Suprapubic skin (tissue), 4 donors: ENCODE data around the gene MRPL3.

Source experiments
- POLR2A ChIP-seq, 2 donors: fragments of 450-650 bp; IDR thresholded peaks; one replicate each; pipeline ENCODE4 v1.6.1; 2017; ENCODE audit warnings: antibody characterized with exemption in 2 of 2, mild to moderate bottlenecking in 2 of 2, moderate library complexity in 2 of 2
- POLR2AphosphoS5 ChIP-seq, 3 donors: sonication (generic); formaldehyde crosslinking; IDR thresholded peaks; one replicate each; pipeline ENCODE4 v1.6.1; 2017; ENCODE audit warnings: antibody characterized with exemption in 3 of 3
- TF ChIP-seq, protein P1 (sequence below), 2 donors: fragments of 200-600 bp in 1 of 2; fragments of 450-650 bp in 1 of 2; sonication (generic) in 1 of 2; IDR thresholded peaks; one replicate each; pipeline ENCODE4 v1.5.1; 2016 to 2019; ENCODE audit warnings: antibody characterized with exemption in 2 of 2, mild to moderate bottlenecking in 1 of 2, moderate library complexity in 1 of 2

DNA sequence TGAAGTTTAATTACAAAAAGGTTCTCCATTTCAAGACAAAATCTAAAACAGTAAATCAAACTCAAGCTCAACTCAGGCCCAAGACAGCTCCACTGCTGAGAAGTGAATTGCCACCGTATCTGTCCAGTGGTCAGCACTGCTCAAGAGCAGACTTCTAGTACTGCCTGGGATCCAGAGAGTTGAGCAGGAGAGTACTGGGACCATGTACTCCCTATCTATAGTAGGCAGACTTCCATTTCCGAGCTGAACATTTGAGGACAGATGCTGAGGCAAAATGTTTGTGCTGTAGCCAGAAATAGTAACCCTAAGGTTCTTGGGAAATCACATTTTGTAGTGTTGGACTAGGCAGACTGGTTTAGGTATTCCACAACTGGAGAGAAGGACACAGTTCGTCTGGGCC, 44.1 kb downstream of the MRPL3 start:
- TF ChIP-seq, protein P1, sequence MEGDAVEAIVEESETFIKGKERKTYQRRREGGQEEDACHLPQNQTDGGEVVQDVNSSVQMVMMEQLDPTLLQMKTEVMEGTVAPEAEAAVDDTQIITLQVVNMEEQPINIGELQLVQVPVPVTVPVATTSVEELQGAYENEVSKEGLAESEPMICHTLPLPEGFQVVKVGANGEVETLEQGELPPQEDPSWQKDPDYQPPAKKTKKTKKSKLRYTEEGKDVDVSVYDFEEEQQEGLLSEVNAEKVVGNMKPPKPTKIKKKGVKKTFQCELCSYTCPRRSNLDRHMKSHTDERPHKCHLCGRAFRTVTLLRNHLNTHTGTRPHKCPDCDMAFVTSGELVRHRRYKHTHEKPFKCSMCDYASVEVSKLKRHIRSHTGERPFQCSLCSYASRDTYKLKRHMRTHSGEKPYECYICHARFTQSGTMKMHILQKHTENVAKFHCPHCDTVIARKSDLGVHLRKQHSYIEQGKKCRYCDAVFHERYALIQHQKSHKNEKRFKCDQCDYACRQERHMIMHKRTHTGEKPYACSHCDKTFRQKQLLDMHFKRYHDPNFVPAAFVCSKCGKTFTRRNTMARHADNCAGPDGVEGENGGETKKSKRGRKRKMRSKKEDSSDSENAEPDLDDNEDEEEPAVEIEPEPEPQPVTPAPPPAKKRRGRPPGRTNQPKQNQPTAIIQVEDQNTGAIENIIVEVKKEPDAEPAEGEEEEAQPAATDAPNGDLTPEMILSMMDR (IDR thresholded peaks at IDR 0.05): no peak
- no peak for TF ChIP-seq POLR2A (IDR thresholded peaks at IDR 0.05)
- no peak for TF ChIP-seq POLR2AphosphoS5 (IDR thresholded peaks at IDR 0.05)
